CD4-positive, alpha-beta T cell (primary cell): ENCODE measurements around the gene ITSN1. TPM values are rescaled to one million over a fixed set of nuclear protein-coding genes. Genes with fewer than 3 reads are reported as not detected.

Source experiments
- ATAC-seq: fragments of 200-7000 bp; cut with Tn5 transposase; one replicate; pipeline ENCODE4 v1.10.0; 2022; ENCODE audit warnings: mild to moderate bottlenecking; ENCODE audit not compliant: poor library complexity
- CTCF ChIA-PET: fragments of 350-600 bp; sonication (Branson Sonifier 250); formaldehyde crosslinking; loops from one replicate; lab custom pipeline; 2021; ENCODE audit warnings: antibody characterized with exemption, inconsistent platforms; lab: Charles Lee
- POLR2A ChIA-PET: fragments of 350-600 bp; sonication (Branson Sonifier 250); formaldehyde crosslinking; loops from one replicate; lab custom pipeline; 2021; ENCODE audit warnings: antibody characterized with exemption, inconsistent platforms; lab: Charles Lee
- DNase-seq, 14 experiments: peaks; one replicate each; pipeline ENCODE4 v3.0.0-alpha.2; 2013 to 2020; ENCODE audit warnings: mixed read lengths in 2 of 14
- H3K27ac ChIP-seq, 2 donors: one replicate each; pipeline versions ENCODE4 v1.5.1 to v1.7.0; 2013; ENCODE audit warnings: low read length in 2 of 2, low read depth in 1 of 2, mild to moderate bottlenecking in 1 of 2
- H3K27me3 ChIP-seq, 2 experiments: 1 replicate in 1 of 2; 2 replicates in 1 of 2; pipeline versions ENCODE4 v1.6.1 to v1.7.0; 2013; ENCODE audit warnings: low read length in 2 of 2, control low read depth in 1 of 2, mild to moderate bottlenecking in 1 of 2, moderate library complexity in 1 of 2; ENCODE audit not compliant: insufficient read depth in 2 of 2, control insufficient read depth in 1 of 2
- H3K36me3 ChIP-seq: one replicate; pipeline ENCODE4 v1.6.1; 2013; ENCODE audit warnings: low read length, control low read depth; ENCODE audit not compliant: insufficient read depth
- H3K4me1 ChIP-seq: one replicate; pipeline ENCODE4 v1.6.1; 2013; ENCODE audit warnings: low read length, control low read depth; ENCODE audit not compliant: insufficient read depth
- H3K4me3 ChIP-seq: one replicate; pipeline ENCODE4 v1.5.1; 2013; ENCODE audit warnings: mild to moderate bottlenecking, low read length, moderate library complexity
- H3K9me3 ChIP-seq, 2 experiments: 1 replicate in 1 of 2; 2 replicates in 1 of 2; pipeline versions ENCODE4 v1.6.1 to v1.7.0; 2013; ENCODE audit warnings: low read length in 2 of 2, mild to moderate bottlenecking in 2 of 2, control low read depth in 1 of 2, moderate library complexity in 1 of 2; ENCODE audit not compliant: control insufficient read depth in 1 of 2, insufficient read depth in 1 of 2
- H3K27ac Mint-ChIP-seq: one replicate; pipeline ENCODE4 v1.8.0; 2020; ENCODE audit warnings: mixed read lengths
- H3K27me3 Mint-ChIP-seq: one replicate; pipeline ENCODE4 v1.8.0; 2021; ENCODE audit warnings: mixed read lengths
- H3K36me3 Mint-ChIP-seq: one replicate; pipeline ENCODE4 v1.8.0; 2021; ENCODE audit warnings: low read depth, mixed read lengths
- H3K4me1 Mint-ChIP-seq: one replicate; pipeline ENCODE4 v1.8.0; 2021; ENCODE audit warnings: low read depth, mixed read lengths
- H3K4me3 Mint-ChIP-seq: one replicate; pipeline ENCODE4 v1.8.0; 2020; ENCODE audit warnings: mild to moderate bottlenecking, mixed read lengths
- H3K9me3 Mint-ChIP-seq: one replicate; pipeline ENCODE4 v1.8.0; 2020; ENCODE audit warnings: mixed read lengths
- intact Hi-C, 2 experiments: fragments of 100-400 bp; cut with DNase I in 1 of 2; cut with micrococcal nuclease in 1 of 2; formaldehyde crosslinking; loops; one replicate each; pipeline versions ENCODE4 v1.15.1 to v1.9.0; 2023 to 2025; cut with DNase I, micrococcal nuclease
- total RNA-seq, 174 experiments: library from RNA in 2 of 174; stranded (reverse) in 2 of 174; gene quantifications; one replicate each; pipeline ENCODE4 v1.2.3 and lab custom pipeline; 2021 to 2026
- TF ChIP-seq, protein P1 (sequence below): fragments of 200-600 bp; IDR thresholded peaks from one replicate; pipeline ENCODE4 v1.8.0; 2022; ENCODE audit warnings: antibody characterized with exemption, mild to moderate bottlenecking

The ITSN1 gene
- total RNA-seq, 2 experiments from 2014 or later = 2.1 to 3.0 TPM

DNA sequence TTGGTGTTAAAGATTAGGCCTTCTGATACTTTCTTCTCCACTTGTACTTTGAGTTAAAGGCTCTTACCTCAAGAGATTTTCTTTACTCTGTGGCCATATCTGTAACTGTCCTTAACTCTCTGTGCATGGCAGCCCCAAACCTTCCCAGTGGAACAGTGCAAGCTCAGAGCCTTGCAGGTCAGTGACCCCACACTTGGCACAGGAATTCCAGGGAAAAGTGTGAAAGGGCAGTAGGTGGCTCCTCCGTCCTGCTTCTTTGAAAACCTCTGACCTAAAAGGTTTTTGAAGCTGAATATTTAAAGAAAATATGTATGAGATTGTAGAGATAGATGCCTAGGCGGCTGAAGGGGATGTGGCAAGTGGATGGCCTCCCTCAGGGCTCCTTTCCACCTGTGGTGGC lies 26.3 kb downstream of the ITSN1 start:
- Mint-ChIP-seq H3K9me3 (no peaks in the 10 kb centered on the region), H3K4me3 (no peak overlapping the region), H3K27me3 (no peaks in the 10 kb centered on the region), H3K36me3 (no peaks in the 10 kb centered on the region), H3K4me1 (no peaks in the 10 kb centered on the region), H3K27ac (no peak overlapping the region)
- no peaks in the 10 kb centered on the region for H3K9me3 ChIP-seq
- no peaks in the 10 kb centered on the region for H3K27me3 ChIP-seq
- ATAC-seq (no peak), DNase-seq (no peak)
- H3K4me3 ChIP-seq = no peak overlapping the region
- H3K4me1 ChIP-seq = no peaks in the 10 kb centered on the region
- CTCF ChIA-PET = no interaction called here
- H3K36me3 ChIP-seq = no peaks in the 10 kb centered on the region
- no peak overlapping the region for H3K27ac ChIP-seq
- POLR2A ChIA-PET = no interaction called here
- TF ChIP-seq, protein P1, sequence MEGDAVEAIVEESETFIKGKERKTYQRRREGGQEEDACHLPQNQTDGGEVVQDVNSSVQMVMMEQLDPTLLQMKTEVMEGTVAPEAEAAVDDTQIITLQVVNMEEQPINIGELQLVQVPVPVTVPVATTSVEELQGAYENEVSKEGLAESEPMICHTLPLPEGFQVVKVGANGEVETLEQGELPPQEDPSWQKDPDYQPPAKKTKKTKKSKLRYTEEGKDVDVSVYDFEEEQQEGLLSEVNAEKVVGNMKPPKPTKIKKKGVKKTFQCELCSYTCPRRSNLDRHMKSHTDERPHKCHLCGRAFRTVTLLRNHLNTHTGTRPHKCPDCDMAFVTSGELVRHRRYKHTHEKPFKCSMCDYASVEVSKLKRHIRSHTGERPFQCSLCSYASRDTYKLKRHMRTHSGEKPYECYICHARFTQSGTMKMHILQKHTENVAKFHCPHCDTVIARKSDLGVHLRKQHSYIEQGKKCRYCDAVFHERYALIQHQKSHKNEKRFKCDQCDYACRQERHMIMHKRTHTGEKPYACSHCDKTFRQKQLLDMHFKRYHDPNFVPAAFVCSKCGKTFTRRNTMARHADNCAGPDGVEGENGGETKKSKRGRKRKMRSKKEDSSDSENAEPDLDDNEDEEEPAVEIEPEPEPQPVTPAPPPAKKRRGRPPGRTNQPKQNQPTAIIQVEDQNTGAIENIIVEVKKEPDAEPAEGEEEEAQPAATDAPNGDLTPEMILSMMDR = no peak
- intact Hi-C loops = no loop called here

DNA sequence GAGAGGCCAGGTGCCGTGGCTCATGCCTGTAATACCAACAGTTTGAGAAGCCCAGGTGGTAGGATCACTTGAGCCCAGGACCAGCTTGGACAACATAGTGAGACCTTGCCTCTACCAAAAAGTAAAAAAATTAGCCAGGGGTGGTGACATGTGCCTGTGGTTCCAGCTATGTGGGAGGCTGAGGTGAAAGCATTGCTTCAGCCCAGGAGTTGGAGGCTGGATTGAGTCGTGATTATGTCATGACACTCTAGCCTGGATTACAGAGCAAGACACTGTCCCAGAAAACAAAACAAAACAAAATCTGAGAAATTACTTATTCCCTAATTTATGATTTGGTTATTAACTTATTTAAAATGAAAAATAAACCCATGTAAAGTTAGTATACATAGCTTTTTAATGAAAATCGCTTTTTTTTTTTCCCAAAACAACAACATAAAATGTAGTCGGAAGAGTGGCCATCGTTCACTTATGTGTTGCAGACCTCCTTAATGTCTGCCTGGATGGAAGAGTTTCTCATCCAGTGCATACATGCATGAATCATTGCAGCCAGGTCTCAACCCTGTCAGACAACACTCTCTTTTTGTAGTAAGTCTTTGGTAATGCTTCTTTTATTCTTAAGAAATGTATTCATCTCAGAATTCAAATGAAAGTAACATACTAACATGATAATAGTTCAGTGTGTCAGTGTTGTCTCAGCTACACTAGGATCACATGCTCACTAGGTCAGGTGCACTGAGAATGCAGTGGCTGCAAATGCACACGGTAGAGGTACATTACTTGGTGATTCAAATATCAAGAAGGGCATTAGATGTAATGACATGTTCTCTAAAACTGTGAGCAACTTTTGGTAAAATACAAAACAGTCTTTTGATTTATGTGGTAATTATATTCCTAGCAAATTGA lies 28.0 kb downstream of the ITSN1 start:
- CTCF ChIA-PET = no interaction called here

DNA sequence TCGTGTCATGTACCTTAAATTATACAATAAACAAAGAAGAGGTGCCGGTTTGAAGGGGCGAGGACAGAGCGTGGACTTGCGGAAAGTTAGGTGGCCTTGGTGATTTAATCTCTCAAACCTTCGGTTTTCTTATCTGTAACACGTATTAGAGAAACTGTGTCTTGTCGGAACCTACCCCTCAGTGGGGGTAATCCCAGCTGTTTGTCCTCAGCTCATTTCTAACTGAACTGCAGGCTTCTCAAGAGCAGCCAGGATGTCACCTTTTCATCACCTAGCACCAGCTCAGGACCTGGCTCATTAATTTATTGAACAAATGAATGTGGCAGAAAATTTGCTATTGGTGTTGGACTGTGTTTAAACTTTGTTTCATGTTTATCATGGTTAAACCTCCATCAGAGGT lies 31.2 kb downstream of the ITSN1 start:
- no peak overlapping the region for H3K27ac Mint-ChIP-seq
- H3K4me3 Mint-ChIP-seq = no peak overlapping the region
- no peaks in the 10 kb centered on the region for H3K9me3 ChIP-seq
- no peaks in the 10 kb centered on the region for H3K36me3 ChIP-seq
- H3K4me3 ChIP-seq = no peak overlapping the region
- H3K9me3 Mint-ChIP-seq = no peaks in the 10 kb centered on the region
- no peaks in the 10 kb centered on the region for H3K36me3 Mint-ChIP-seq
- no peaks in the 10 kb centered on the region for H3K4me1 ChIP-seq
- ATAC-seq (no peak), DNase-seq (no peak)
- ChIA-PET CTCF (no interaction called here), POLR2A (no interaction called here)
- intact Hi-C loops = no loop called here
- no peaks in the 10 kb centered on the region for H3K27me3 ChIP-seq
- TF ChIP-seq, protein P1 = no peak
- no peaks in the 10 kb centered on the region for H3K27me3 Mint-ChIP-seq
- H3K27ac ChIP-seq = no peak overlapping the region
- H3K4me1 Mint-ChIP-seq = no peaks in the 10 kb centered on the region

More for the DNA sequence above, 28.0 kb downstream of the ITSN1 start:
- Mint-ChIP-seq H3K27ac (no peak overlapping the region), H3K4me1 (no peaks in the 10 kb centered on the region), H3K4me3 (no peak overlapping the region), H3K27me3 (no peaks in the 10 kb centered on the region), H3K36me3 (no peaks in the 10 kb centered on the region), H3K9me3 (no peaks in the 10 kb centered on the region)
- H3K4me3 ChIP-seq = no peak overlapping the region
- H3K4me1 ChIP-seq = no peaks in the 10 kb centered on the region
- no peaks in the 10 kb centered on the region for H3K9me3 ChIP-seq
- no peak overlapping the region for H3K27ac ChIP-seq
- POLR2A ChIA-PET = no interaction called here
- intact Hi-C loops = no loop called here
- DNase-seq = no peak
- no peaks in the 10 kb centered on the region for H3K27me3 ChIP-seq
- TF ChIP-seq, protein P1 = no peak
- no peaks in the 10 kb centered on the region for H3K36me3 ChIP-seq
- ATAC-seq = no peak
